Keratinocyte (primary cell): ENCODE measurements around the gene EYS.

Experiments
- CTCF ChIP-seq, 3 experiments: IDR thresholded peaks in 1 of 3; conservative IDR thresholded peaks in 1 of 3; optimal IDR thresholded peaks in 1 of 3; 2 replicates in 2 of 3; 3 replicates in 1 of 3; pipeline versions ENCODE3 to v1.5.1; 2011; ENCODE audit warnings: low read length in 3 of 3, mild to moderate bottlenecking in 3 of 3, moderate library complexity in 2 of 3, control low read depth in 1 of 3, inconsistent platforms in 1 of 3; ENCODE audit not compliant: insufficient read depth in 2 of 3; ENCODE audit errors: extremely low read depth in 1 of 3
- EZH2 ChIP-seq: IDR thresholded peaks from one replicate; pipeline ENCODE4 v1.6.1; 2012; ENCODE audit warnings: inconsistent platforms, mild to moderate bottlenecking, low read length, moderate library complexity

GRCh38 chr6:63858691-63859090, 1848.3 kb downstream of the EYS start:
- no peak for TF ChIP-seq CTCF (optimal IDR thresholded peaks at IDR 0.05 in 1 of 3, IDR thresholded peaks at IDR 0.05 in 1 of 3, conservative IDR thresholded peaks at IDR 0.05 in 1 of 3; ENCODE audit: extremely low read depth in 1 of 3, insufficient read depth in 2 of 3, low read length in 3 of 3)
- no peak for TF ChIP-seq EZH2
